NK-92 (cell line): Measurements from ENCODE around the gene WWC2.
"Not testable (repeated sequence)": the region's sequence is repeated elsewhere in the genome, so short reads cannot be mapped to it uniquely, and the experiment has no call there.

Experiments
- DNase-seq: peaks from one replicate; lab custom pipeline; 2025; ENCODE audit not compliant: unreplicated experiment; lab: John Stamatoyannopoulos, UW

Gene WWC2

DNA sequence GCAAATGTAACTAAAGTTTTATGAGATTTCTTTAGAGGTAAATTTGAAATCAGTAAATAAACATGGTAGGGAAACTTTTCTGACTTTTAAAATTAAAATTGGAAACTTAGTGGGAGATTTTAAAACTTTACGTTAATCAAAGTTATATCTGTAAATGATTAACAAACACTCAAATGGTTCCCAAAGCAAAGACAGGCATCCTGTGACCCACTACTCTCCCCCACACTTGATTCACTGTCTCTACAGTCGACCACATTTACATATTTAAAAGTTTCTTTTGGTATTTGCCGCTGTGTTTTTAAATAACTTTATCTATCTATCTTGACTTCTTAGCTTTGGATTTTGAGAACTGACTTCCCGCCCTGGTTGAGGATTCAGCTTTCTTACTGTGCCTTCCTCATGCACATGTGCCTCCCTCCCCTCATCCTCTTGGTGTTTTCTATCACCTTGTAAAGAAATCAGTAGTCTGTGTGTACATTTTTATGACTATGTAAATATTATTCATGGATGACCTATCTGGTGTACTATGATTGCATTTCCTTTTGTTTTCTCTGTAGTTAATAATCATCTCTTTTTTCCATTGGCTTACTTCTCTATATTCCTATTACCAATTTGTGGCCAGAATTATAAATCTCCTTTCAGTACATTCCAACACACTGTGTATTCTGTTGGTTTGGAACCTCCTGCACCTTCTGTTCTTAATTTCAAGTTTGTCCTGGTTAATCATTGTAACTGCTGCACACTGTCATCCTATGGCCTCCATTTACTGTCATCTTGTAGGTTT, 72.6 kb downstream of the WWC2 start:
- DNase-seq: no peak

DNA sequence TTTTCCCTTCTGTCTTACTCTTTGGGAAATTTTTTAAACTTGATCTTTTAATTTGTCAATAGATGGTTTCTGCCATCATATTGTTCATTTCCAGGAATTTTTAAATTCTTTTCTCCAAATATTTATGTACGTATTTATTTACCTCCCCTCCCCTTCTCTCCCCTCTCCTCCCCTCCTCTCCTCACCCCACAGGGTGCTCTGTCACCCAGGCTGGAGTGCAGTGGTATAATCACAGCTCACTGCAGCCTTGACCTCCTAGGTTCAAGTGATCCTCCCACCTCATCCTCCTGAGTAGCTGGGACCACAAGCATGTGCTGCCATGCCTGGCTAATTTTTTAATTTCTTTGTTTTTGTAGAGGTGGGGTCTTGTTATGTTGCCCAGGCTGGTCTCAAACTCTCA, 73.8 kb downstream of the WWC2 start:
- DNase-seq: no peak

DNA sequence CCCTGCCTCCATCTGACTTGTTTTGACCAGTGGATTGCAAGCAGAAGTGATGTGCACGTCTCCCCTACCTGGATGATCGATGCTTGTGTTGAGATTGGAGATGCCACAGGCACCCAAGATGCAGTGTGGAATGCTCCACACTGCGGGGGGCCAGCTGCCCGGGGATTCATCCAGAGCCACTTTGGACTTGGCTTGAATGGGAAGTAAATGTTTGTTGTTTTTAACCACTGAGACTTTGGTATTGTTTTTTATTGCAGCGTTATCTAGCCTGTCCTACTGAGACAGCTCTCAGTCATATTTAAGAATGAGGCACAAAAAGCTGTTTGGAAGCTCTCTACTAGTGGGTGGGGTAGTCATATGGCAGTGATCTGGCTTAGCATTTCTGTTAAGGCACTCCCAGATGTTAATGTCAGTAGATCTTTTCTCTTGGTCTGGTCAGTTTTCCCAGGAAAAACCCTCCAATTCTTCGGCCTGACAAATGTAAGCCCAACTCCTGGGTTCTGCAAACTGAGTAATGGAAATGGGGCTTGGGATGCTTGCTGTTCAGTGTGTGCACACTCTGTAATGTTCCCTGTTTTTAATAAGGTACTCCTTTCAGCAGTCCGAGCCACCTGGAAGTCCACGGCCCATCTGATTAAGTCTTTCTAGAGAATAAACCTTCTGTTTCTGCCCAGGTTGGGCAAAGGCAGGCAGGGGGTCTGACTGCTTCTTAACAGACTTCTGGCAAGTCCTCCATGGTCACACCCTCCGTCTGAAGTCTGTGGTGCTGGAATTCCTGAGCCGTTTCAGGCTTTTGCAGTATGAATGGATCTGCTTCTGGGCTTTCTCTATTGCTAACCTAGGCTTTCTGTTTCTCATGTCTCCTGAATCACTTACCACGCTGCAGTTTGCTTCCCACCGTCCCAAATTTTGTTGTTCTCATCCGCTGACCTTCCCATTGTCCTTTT, 74.8 kb downstream of the WWC2 start:
- DNase-seq: no peak

DNA sequence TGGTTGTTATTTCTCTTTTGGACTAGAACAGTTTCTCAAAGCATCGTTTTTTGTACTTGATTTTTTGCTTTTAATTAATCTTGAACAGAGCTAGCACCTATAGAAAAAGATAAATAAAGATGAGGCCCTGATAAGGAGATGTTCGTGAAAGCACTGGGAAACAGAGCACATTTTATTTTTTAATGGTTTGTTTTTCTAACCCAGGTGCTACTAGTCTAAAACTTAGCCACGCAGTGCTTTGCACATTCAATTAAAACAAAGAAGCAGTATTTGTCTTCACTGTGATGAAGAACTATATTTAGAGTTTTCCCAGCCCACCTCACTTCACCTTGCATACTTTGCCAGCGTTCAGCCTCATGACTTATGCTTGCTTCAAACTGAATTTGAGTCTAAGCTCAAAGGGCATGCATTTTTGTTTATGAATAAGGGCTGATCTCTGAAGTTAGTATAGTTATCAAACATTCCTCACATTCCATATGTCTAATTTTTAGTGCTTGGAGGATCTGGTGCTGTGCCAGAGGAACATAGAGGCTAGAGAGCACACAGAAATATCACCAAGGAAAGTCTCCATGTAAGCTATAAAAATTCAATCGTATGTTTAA, 76.7 kb downstream of the WWC2 start:
- no peak for DNase-seq

DNA sequence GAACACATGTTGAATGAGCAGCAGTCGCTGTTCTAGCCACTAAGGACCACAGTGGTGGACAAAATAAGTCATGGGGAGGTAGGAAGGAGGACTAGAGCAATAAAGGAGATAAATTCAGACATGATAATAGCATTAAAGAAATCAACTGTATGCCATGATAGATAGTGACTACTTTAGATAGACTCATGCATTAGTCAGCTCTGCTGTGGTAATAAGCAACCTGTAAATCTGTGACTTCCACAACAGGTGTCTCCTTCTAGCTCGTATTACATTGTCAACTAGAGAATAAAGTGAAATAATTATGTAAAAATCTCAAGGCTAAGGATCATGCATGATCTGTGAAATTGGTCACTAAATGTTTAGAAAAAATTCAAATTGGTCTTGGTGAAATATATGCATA, 77.9 kb downstream of the WWC2 start:
- DNase-seq: no peak

DNA sequence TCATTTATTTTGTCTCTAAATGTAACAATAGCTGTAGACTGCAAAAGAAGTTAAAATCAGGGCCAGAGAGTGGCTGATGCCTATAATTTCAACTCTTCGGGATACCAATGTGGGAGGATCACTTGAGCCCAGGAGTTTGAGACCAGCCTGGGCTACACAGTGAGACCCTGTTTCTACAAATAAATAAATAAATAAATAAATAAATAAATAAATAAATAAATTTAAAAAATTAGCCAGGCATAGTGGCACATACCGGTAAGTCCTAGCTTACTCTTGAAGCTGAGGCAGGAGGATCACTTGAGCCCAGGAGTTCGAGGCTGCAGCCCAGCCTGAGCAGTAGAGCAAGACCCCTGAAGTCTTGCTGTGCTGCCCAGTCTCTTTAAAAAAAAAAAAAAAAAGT, 79.1 kb downstream of the WWC2 start:
- no peak for DNase-seq

DNA sequence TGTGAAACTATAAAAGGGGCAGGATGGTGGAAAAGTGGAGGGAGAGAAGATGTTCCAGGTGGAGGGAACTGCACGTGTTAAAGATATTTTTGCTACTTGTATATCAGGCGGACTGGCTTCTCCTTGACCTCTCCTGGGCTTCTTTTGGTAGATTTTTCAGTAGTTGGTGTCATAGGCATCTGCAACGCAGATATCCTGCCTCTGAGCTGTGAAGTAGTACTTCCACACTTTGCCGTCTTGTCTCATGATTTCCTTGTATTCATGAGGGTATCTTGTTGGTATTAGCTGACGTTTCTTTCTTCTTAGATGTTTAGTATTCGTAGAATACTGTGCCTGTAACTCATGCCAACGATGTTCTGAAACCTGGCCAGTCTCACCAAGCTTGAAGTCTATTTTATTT, 81.0 kb downstream of the WWC2 start:
- no peak for DNase-seq

DNA sequence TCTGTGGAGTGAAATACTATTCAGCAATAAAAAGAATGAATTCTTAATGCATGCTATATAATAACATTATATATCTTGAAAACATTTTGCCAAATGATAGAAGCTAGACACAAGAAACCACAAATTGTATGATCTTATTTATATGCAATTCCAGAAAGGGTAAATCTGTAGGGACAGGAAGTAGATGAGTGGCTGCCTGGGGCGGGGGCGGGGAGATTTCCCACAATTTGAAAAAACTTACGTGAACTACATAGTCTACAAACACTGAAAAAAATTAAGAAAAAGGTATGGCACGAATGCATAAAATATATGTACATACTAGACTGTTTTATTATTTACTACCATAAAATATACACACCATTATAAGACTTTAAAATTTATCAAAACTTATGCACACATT, 81.6 kb downstream of the WWC2 start:
- DNase-seq: no peak

DNA sequence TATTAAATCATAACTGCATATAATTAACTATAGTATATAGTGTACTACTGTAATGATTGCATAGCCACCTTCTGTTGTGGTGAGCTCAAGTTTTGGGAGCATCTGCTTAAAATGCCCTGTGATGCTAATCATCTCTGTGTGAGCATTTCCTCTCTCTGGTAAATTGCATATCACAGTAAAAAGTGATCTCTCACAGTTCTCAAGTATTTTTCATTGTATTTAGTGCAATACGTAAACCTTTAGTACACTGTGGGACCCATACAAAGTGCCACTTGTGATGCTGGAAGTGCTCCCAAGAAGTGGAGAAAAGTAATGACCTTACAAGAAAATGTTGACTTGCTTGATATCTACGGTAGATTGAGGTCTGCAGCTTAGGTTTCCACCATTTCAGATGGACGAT, 82.0 kb downstream of the WWC2 start:
- no peak for DNase-seq

DNA sequence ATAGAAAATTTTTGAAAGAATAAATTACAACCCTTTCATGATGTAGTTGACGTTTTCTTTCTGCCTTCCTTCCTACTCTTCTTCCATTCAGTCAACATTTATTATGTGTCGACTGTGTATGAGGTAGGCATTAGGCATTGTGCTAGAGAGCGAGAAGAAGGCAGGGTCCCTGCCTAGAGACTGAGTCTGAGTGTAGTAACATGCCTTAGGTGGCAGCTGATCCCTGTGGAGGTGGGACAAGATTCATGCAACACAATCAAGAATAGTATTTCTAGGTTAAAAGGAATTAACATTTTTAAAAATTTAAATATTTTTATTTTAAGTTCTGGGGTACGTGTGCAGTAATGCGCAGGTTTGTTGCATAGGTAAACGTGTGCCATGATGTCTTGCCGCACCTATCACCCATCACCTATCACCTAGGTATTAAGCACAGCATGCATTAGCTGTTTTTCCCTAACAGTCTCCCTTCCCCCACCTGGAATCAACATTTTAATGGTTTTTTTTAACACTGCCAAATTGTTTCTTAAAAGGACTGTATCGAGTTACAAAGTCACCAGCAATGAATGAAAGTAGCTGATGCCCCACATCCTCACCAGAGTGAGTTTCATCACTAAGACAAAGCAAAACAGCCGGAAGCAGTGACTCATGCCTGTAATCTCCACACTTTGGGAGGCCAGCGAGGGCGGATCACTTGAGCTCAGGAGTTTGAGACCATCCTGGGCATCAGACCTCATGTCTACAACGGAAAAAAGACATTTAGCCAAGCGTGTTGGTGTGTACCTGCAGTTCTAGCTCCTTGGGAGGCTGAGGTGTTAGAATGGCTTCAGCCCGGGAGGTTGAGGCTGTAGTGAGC, 84.0 kb downstream of the WWC2 start:
- DNase-seq: no peak

DNA sequence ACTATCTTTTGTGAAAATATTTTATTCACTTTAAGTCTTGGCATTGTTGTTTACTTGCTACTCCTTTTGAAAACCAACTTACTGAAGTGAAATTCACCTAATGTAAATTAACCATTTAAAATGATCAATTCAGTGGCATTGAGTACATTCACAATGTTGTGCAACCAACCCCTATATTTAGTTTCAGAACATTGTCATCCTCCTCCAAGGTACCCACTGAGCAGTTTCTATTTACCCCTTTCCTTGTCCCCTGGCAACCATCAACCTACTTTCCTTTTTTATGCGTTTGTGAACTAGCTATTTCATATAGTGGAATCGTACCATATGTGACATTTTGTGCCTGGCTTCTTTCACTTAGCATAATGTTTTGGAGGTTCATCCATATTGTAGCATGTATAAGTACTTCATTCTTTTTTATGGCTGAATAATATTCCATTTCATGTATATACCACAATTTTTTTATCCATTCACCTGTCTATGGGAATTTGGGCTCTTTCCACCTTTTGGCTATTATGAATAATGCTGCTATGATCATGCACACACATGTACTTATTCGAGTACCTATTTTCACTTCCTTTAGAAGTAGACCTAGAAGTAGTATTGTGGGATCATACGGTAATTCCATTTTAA, 85.0 kb downstream of the WWC2 start:
- DNase-seq: no peak

DNA sequence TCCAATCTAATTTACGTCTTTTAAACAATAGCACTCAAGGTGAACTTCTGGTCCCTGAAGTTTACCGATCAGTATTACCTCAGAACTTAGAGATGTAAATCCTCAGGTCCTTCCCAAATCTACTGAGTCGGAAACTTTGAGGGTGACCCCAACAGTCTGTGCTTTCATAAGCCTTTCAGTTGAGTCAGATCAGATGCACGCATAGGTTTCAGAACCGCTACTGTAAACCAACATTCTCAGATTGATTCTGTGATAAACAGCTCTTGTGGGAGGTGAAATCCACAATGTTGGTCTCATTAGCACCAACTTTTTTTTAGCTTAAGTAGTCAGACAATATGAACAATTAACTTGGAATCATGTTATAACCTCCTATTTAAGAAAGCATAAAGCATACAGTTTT, 86.0 kb downstream of the WWC2 start:
- DNase-seq: no peak

DNA sequence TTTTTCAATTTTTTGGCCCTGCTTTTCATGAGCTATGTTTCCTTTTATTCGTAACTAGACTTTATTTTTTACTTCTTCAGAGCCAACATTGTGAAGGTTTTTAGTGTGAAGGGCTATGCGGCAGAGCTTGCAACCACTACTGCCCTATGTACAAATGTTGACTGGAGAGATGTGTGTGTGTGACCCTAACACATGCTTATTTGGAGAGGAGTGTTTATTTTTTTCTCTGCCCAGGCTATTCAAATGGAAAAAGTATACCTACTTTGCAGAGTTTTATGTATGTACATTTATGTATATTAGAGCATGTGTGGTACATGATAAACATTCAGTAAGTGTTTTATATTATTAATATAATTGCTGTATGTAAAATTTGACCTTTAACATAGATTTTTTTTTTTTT, 86.5 kb downstream of the WWC2 start:
- DNase-seq: no peak

DNA sequence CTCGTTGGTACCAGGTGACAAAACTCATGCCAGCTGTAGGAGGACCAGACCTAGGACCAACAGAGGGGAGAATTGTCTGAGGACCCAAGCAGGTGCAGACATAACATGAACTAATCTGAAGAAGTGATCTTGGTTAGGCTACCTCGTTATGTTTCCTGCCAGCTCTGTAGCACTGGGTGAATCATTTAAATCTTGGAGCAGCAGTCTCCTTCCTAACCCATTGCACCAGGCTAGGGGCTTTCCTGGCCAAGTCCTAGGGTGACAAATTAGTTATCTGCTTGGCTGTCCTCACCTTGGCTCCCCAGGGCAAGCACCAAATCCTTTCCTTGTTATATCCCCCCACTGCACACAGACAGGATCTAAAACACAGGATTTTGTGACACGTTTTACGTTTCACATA, 87.8 kb downstream of the WWC2 start:
- no peak for DNase-seq

DNA sequence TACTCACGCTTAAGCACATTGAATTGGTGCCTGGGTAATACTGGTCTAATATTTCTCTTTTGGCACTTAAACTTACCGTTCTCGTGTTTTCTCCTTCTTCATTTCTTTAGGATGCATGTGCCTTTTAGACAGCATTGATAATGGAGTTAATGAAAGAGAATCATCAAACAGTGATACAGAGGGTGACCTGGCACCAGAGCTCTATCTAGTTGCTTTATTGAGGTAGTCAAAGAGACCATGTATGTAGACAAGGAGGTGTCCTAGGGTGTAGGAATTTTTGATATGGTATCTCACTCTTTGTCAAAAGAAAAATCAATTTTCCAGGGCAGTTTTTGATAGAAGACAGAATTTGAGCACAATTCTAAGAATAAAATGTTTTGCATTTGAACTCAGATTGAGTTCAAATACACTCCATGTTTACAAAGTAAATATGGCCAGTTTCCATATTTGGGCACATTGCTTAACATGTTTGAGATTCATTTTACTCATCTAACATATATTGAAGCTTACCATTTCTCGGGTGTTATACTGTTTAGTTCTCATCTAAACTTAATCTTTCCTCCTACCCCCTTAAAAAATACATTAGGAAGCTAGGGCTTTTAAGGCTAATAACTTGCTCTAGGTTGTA, 92.0 kb downstream of the WWC2 start:
- DNase-seq: no peak

DNA sequence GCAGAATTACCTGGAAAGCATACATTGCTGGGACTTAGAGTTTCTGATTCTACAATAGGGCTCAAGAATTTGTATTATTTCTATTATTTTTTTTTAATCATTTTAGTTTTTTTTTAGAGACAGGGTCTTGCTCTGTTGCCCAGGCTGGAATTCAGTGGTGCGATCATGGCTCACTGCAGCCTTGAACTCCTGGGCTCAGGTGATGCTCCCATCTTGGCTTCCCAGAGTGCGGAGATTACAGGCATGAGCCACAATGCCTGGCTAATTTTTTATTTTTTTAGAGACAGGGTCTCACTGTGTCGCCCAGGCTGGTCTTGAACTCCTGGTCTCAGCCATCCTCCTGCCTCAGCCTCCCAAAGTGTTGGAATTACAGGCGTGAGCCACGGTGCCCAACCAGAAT, 92.6 kb downstream of the WWC2 start:
- no peak for DNase-seq

DNA sequence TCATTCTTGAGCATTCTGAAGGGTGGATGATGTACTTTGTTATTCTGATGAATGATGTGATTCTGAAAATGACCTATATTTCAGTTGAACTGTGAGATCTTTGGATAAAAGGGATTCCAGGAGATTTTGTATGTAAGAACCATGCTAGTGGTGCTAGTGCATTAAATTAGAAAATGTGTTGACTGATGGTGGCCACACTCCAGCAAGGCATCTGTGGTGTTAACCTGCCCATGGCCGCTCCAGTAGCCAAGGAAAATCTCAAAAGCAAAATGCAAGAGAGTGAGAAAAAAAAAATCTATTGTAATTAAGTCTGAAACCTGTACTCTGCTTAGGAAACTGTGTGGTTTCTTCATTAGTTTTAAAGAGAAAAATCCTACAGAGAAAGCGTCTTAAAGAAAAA, 93.5 kb downstream of the WWC2 start:
- no peak for DNase-seq

DNA sequence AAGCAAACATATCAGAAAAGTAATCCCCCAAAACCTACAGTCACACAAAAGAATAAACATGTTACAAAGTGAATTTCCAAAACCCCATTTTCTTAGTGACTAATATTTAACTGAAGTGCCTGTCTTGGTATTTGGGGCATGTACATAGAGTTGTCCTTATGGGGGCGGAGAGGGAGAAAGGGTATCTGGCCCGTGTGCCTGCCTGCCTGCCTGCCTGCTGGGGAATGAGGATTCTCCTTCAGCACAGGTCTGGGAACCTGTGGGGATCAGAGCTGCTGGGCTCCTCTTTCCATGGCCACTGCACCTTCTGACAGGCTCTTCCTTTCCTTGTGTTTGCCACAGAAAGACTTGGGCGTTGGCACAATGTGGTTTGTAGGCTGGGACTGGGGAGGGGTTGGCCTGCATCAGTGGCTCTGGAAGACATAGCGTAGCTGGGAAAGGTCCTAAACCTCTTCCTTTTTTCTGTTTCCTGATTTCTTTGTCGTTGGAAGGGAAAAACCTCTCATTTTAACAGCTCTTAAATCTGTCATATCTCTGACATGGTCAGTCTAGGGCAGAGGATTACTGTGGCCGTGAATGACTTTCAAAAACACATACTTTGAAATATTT, 94.8 kb downstream of the WWC2 start:
- DNase-seq: not testable (repeated sequence)

DNA sequence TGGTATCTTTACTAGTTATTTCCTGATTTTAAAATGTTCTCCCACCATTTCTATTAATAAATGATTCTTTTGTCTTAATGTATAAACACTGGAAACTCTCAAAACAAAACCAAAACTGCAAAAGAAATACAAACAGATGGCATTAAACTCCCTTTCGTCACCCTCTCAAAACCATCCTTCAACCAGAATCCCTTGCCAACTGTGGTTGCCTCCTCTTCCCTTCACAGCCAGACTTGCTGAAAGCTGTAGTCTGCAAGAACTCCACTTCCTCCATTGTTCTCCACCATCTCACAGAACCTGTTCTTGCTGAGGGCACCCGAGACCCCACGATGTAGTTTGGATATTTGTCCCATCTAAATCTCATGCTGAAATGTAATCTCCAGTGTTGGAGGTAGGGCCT, 96.5 kb downstream of the WWC2 start:
- no peak for DNase-seq

DNA sequence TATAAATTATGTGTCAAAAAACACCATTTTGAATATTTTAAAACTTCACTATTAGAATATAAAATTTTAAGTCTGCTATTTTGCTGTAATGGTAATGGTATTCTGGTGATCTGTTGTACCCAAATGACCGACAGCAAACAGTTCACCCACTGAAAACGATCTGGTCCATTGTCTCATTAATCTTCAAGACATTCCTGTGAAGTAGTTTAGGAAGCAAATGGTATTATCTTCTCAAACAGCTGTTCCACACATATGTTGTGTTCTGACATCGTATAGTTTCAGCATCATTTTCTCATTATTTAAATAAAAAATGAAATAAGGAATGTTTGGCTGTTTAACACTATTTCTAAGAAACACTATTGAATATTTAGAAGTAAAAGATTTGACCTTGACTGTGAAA, 98.1 kb downstream of the WWC2 start:
- no peak for DNase-seq
